ENCODE measurements around the gene ENTPD8.

ENTPD8 gene

DNA sequence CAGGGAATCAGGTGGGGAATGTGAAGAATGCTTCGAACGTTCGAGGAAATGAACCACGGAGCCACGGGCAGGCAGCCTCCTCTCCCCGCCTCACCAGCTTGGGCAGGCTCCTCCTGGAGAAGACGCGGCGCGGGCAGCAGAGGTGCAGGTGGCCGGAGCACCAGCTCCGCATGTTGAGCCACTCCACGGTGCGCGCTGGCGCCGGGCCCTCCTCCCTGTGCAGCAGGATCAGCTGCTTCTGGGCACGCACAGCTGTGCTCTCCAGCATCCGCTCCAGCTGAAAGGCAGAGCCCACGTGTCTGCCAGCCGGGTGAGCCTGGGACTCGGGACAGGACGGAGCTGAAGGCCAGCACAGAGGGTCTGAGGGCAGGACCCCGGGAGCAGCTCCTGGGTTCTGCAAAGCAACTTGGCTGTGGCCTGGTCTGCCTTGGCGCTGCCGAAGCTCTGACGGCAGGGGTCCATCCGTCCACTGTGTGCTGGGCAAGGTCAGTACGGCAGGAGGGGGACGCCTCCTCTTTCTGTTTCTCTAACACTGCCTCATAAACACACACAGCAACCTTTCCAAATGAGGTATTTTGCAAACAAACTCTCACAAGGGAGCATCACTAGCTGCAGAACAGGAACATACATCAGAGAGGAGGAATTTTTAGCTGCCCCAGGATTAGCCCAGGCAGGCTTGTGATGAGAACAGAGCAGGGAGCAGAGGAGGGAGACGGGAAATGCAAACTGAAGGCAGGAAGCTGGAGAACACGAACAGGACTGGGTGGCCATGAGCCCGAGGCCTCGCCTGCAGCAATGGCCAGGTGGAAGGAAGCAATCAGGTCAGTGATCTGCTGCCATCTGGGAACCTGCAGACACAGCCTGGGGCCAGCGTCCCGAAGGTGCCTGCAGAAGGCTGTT lies 38.1 kb upstream of the ENTPD8 start:
- DNase-seq (ENCODE audit: low read depth in 1 of 2, low spot score in 1 of 2), result no peak
- TF ChIP-seq, protein P1, sequence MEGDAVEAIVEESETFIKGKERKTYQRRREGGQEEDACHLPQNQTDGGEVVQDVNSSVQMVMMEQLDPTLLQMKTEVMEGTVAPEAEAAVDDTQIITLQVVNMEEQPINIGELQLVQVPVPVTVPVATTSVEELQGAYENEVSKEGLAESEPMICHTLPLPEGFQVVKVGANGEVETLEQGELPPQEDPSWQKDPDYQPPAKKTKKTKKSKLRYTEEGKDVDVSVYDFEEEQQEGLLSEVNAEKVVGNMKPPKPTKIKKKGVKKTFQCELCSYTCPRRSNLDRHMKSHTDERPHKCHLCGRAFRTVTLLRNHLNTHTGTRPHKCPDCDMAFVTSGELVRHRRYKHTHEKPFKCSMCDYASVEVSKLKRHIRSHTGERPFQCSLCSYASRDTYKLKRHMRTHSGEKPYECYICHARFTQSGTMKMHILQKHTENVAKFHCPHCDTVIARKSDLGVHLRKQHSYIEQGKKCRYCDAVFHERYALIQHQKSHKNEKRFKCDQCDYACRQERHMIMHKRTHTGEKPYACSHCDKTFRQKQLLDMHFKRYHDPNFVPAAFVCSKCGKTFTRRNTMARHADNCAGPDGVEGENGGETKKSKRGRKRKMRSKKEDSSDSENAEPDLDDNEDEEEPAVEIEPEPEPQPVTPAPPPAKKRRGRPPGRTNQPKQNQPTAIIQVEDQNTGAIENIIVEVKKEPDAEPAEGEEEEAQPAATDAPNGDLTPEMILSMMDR (IDR thresholded peaks at IDR 0.05; ENCODE audit: insufficient read depth, low read length), result no peak
- TF ChIP-seq POLR2AphosphoS5 (IDR thresholded peaks at IDR 0.05; ENCODE audit: low read depth) (no peak), GABPA (IDR thresholded peaks at IDR 0.05; ENCODE audit: low read depth) (no peak), SPI1 (IDR thresholded peaks at IDR 0.05; ENCODE audit: borderline replicate concordance, low read depth) (no peak)
- TF ChIP-seq, protein P2, sequence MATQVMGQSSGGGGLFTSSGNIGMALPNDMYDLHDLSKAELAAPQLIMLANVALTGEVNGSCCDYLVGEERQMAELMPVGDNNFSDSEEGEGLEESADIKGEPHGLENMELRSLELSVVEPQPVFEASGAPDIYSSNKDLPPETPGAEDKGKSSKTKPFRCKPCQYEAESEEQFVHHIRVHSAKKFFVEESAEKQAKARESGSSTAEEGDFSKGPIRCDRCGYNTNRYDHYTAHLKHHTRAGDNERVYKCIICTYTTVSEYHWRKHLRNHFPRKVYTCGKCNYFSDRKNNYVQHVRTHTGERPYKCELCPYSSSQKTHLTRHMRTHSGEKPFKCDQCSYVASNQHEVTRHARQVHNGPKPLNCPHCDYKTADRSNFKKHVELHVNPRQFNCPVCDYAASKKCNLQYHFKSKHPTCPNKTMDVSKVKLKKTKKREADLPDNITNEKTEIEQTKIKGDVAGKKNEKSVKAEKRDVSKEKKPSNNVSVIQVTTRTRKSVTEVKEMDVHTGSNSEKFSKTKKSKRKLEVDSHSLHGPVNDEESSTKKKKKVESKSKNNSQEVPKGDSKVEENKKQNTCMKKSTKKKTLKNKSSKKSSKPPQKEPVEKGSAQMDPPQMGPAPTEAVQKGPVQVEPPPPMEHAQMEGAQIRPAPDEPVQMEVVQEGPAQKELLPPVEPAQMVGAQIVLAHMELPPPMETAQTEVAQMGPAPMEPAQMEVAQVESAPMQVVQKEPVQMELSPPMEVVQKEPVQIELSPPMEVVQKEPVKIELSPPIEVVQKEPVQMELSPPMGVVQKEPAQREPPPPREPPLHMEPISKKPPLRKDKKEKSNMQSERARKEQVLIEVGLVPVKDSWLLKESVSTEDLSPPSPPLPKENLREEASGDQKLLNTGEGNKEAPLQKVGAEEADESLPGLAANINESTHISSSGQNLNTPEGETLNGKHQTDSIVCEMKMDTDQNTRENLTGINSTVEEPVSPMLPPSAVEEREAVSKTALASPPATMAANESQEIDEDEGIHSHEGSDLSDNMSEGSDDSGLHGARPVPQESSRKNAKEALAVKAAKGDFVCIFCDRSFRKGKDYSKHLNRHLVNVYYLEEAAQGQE (IDR thresholded peaks at IDR 0.05; ENCODE audit: insufficient replicate concordance, low read depth), result no peak
- H3K27me3 ChIP-seq (ENCODE audit: insufficient read depth, poor library complexity, severe bottlenecking), result no peaks in the 10 kb centered on the region
- no peak overlapping the region for H3K27ac ChIP-seq (replicated peaks)
- H3K4me3 ChIP-seq (replicated peaks; ENCODE audit: insufficient read depth, low read length), result no peak overlapping the region

DNA sequence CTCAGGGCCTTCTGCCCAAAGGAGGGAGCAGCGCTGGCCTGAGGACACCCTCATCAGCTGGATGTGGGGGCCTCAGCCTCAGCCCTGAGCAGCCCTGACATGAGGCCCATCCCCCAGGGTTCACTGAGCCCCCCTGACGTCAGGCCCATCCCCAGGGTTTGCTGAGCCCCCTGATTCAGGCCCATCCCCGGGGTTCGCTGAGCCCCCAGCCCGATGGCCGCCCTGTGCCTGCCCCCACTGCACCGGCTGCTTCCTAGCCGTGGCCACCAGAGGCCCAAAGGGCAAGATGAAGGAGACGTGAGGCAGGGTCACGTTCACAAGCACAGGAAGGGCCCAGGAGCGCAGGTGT lies 37.4 kb upstream of the ENTPD8 start:
- H3K27me3 ChIP-seq (ENCODE audit: insufficient read depth, poor library complexity, severe bottlenecking), result no peaks in the 10 kb centered on the region
- no peak for DNase-seq (ENCODE audit: low read depth in 1 of 2, low spot score in 1 of 2)

DNA sequence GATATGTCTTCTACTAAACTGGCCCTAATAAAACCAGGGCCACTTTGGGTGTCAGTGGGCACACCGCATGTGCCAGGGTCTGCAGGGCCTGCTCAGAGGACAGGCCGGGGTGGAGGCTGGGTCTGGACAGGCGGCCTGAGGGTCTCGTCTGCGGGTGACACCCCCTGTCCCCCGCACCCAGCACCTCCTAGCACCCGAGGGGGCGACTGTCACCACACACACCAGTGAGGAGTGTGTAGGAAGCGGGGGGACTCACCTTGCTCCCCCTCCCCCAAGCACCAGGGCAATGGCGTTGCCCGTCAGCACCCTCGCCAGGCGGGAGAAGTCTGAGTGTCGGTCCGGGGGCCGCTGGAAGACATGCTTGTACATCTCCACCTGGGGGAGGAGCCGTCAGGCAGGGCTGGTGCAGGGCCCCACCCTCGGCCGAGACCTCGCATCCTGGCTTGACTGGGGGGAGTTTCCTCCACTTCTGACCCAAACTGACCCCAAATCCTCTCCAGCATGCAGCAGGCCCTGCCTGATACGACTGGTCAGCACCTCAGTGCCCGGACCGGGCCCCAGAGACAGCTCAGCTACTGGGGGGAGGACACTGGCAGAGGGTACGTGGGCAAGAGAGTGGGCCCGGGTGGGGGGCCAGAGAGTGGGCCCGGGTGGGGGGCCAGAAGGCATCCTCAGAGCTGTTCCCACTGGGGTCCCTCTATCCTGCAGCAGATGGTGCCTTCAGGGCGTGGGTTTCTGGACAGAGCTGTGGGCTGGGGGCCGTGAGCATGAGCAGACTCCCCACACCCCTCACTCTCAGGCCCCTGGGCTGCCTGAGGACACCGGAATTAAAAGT lies 36.8 kb upstream of the ENTPD8 start:
- no peak for TF ChIP-seq GABPA (IDR thresholded peaks at IDR 0.05; ENCODE audit: low read depth)
- TF ChIP-seq, protein P2 (IDR thresholded peaks at IDR 0.05; ENCODE audit: insufficient replicate concordance, low read depth), result no peak
- no peak for TF ChIP-seq SPI1 (IDR thresholded peaks at IDR 0.05; ENCODE audit: borderline replicate concordance, low read depth)
- TF ChIP-seq POLR2AphosphoS5 (IDR thresholded peaks at IDR 0.05; ENCODE audit: low read depth), result no peak
- DNase-seq (ENCODE audit: low read depth in 1 of 2, low spot score in 1 of 2), result no peak
- H3K4me3 ChIP-seq (replicated peaks; ENCODE audit: insufficient read depth, low read length), result no peak overlapping the region
- no peak overlapping the region for H3K27ac ChIP-seq (replicated peaks)
- no peaks in the 10 kb centered on the region for H3K27me3 ChIP-seq (ENCODE audit: insufficient read depth, poor library complexity, severe bottlenecking)

More for the DNA sequence above, 37.4 kb upstream of the ENTPD8 start:
- Histone ChIP-seq H3K4me3 (replicated peaks; ENCODE audit: insufficient read depth, low read length) (no peak overlapping the region), H3K27ac (replicated peaks) (no peak overlapping the region)
- no peak for TF ChIP-seq POLR2AphosphoS5 (IDR thresholded peaks at IDR 0.05; ENCODE audit: low read depth)
- TF ChIP-seq, protein P1 (IDR thresholded peaks at IDR 0.05; ENCODE audit: insufficient read depth, low read length), result no peak
- TF ChIP-seq, protein P2 (IDR thresholded peaks at IDR 0.05; ENCODE audit: insufficient replicate concordance, low read depth), result no peak
- TF ChIP-seq GABPA (IDR thresholded peaks at IDR 0.05; ENCODE audit: low read depth), result no peak
- TF ChIP-seq SPI1 (IDR thresholded peaks at IDR 0.05; ENCODE audit: borderline replicate concordance, low read depth), result no peak
